Activated CD4-positive, alpha-beta T cell treated with anti-CD3 and anti-CD28 coated beads, Interleukin-2, amount 50 U/mL, for 24 hours (primary cell): ENCODE data around the gene GRIP2.

ENCODE experiments used
- DNase-seq, 2 donors: peaks; one replicate each; pipeline ENCODE4 v3.0.0-alpha.2; 2020; ENCODE audit warnings: low read depth in 1 of 2, low spot score in 1 of 2

The GRIP2 gene

DNA sequence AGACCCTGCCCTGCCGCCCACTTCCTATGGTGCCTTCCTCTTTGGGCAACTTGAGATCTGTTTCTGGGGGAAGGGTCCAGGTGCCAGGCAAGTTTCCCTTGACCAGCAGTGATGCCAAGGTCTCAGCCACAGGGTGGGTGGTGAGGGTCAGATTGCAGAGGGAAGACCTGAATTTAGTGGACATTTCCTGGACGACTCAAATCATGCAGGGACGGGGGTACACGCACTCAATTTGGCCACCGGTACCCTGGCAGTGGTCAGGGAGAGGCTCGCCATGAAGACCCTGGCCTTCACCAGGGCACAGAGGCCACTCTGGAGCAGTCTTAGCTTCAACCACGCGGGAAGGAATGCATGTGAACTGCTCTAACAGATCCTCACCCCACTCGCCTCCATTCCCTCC, 1.5 kb upstream of the GRIP2 start:
- no peak for DNase-seq

DNA sequence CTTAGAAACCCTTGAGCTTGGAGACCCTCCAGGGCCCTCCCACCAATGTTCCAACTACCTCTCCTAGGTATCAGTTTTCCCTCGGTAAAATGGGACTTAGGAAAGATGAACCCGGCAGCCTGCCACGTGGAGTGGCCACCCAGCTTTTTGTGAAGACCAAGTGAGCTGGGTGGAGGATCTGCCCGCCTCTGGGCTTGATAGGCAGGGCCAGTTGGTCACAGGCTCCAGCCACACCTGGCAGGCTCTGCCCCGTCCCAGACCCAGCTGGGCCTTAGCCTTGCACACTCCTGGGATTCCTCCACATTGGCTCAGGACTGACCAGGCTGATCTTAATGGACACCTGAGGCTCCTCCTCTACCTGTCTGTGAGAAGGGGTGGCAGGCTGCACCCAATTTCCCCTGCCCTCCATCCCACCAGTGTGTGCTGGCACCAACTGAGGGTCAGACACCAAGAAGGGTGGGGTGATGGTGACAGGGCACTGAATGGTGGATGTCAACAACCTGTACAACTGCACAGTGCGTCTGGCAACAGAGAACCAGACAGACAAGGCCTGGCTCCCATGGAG, 761 bp upstream of the GRIP2 start:
- no peak for DNase-seq

DNA sequence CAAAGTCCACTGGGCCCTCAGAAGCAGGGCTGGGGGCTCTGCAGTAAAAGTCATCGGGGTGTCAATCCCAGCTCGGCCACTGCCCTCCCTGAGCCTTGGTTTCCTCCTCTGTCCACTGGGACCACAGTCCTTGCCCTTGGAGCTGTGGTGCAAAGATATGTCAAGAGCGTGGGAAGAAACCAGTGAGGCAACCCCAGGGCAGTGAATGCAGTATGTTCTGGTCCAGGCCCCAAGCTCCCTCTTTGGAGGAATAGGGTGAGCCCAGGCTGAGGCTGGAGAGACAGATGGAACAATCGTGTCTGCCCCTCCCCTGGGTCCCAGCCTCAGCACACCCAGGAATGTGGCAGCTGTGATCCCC, 779 bp downstream of the GRIP2 start:
- DNase-seq: no peak

DNA sequence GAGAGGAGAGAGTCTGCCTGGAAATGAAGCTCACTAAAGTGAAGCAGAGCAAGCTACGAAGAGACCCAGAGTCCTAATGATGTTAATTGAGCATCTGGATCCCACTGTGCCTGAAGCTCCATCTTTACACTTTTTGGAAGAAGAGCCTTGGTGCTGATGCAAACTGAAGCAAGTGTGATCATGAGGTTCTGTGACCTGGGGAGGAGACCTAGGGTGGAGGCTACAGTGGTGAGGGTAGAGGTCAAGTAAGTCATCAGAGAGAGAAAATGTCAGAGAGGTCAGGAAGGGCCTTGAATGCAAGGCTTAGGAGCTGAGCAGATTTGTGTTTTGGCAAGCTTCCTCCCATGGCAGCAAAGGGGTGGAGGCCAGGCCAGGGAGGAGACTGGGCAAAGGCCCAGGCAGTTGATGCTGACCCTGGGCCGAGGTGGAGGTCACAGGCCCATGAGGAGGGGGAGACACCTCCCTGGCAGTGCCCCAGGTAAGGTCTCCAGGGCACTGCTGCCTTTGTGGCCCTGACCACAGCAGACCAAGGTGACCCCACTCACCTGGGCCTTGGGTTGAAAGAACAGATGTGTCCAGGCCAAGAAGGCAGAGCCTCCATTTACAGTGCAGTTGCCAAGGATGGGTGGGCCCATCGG, 1.6 kb downstream of the GRIP2 start:
- DNase-seq: no peak

DNA sequence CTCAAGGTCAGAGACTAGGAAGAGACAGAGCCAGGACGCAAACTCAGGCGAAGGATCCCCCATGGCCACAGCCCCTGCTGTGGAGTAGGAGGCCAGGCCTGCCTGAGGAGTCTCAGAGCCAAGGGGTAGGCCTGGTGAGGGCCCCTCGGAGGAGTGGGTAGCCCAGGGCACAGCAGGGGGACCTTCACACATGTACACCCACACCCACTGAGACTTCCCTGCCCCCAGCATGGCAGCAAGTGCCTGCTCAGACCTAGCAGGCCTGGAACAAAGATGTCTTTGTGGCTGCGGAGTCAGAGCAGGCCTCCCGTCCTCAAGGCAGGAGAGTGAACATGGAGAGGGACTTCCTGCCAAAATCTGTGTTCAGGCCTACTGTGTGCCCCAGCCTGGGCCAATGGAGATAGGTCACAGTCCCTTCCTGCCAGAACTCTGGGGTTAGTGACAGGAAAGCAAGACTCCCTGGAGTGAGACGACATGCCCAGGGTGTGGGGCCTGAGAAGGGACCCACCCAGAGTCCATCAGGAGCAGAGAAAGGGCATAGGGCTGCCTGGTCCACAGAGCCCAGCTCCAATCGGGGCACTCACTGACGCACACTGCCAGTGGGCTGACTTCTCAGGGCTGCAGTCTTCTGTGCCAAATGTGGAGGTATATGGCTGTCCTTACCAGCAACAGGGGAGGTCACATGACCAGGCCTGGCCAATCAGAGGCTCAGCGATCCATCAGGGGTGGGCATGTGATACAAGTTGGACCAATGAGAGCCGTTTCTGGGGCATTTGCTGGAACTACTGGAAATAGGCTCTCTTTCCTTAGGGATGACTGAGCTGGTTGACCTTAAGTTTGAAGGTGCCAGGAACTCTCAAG, 2.3 kb downstream of the GRIP2 start:
- DNase-seq: no peak

DNA sequence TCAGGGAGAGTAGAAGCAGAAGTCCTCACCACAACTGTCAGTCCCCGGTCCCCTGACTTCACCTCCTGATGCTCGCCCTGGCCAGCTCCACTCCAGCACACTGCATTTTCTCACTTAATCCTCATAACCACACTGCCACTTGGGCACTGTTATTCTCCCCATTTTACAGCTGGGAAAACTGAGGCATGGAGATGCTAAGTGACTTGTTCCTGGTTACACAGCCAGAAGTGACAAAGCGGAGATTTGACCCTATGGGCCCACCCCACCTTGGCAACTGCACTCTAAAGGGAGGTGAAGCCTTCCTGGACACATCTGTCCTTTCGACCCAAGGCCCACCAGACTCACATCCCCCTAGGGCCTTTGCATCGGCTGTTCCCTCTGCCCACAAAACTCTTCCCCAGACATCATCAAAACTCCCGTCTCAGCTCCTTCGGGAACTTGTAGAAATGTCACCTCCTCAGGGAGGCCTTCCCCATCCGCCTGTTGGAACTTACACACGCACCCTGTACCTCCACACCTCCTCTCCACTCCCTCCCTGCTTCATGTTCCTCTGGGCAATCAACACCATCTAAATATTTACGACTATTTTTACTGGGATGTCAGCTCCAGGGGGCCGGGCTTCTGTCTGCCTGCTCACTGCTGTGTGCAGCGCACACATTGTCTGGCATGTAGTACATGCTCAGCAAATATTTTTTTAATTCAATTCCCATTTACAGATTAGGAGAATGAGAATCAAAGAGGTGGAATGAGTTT, 3.1 kb downstream of the GRIP2 start:
- DNase-seq: no peak

DNA sequence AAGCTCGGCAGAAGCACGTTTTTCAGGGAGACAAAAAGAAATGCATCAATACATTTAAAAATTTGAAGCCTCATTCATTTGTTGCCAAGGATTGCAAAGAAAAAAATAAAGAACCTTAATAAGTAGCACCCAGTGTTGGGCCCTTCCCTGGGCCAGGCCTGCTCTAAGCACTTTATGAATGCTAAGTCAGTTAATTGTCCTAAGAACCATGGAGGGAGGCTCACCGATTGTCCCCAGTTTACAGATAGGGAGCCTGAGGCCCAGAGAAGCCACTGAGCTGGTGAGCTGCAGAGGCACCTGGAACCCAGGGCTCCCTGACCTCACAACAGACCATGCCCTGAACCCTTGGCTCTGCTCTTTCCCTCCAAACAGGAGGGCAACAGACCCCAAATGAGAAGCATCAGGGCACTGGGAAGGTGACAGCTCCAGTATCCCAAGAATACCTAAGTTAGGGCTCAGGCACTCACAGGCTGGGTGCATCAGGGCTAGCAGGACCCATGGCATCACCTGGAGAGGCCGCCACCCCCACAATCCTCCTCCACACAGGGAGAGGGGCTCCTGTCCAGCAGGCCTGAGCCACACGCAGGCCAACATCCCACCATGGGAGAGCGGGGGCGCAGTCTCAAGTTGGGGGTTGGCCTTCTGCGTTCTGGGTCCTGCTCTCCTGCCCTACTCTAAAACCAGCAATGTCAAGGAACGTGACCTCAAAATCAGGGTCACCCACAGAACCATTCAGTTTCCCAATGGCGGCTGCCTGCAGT, 3.9 kb downstream of the GRIP2 start:
- no peak for DNase-seq

DNA sequence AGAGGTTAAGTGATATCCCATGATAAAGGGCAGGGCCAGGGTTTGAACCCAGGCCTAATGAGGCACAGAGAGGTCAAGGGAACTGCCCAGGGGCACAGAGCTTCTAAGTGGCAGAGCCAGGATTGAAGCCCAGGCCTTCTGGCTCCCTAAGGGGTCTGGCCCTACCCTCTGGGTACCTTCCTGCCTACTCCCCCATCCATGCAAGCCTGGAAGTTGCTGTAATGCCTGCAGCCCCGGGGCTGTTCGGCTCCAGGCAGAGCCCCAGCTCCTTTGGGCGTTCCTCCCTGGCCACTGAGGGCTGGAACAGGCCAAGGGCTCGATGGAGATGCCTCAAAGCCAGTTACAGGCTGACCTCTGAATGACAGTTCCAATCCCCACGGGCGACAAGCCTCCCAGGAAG, 4.5 kb downstream of the GRIP2 start:
- DNase-seq: no peak

DNA sequence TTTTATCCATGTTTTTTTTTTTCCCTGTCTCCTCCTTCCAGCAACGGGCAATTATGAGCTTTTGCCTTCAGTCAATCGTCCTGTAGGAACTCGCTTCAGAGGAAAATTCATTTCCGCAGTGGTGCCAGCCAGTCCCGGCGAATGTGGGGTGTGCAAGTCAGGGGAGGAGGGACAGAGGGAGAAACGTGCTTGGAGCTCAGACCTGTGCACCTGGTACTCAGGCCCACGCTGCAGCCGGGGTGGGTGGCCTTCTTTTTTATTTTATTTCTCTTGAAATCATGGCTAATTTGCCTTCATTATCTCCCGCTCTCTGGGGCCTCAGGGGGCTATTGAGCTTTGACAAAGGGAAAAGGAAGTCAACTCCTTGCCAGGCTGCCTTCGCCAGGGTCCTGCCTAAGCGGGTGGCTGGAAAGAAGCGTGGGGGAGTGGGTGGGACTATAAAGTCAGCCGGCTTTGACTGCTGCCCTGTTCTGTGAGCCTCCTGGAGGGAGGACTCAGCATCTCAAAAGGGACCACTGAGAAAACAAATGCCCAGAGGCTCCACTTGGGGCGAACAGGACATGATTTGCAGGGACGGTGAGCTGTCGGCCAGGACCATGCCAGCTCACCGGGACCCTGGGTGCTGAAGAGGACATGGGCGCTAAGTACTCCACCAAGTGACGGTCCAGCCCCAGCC, 5.5 kb downstream of the GRIP2 start:
- no peak for DNase-seq

DNA sequence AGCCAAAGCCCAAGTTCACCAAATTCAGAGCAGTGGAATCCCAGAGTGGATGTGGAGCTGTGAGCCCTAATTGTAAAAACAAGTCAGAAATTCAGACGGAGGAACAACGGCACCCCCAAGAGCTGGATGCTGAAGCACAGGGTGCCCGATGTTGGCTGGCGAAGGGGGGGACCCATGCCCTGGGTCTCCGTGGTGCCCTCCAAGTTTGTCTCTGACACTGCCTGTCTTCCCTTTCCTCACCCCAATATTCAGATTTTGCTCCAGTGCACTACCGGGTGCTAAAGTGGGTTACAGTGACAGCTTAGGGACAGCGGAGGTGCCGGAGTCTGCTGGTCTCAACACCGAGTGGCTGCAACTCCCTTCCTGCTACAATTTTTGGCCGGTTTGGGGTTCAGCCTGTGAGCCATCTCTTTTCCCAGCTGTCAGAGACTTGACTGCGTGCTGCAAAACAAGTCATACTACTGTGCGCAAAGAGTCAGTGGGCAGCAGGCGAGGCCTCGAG, 6.6 kb downstream of the GRIP2 start:
- DNase-seq: no peak

DNA sequence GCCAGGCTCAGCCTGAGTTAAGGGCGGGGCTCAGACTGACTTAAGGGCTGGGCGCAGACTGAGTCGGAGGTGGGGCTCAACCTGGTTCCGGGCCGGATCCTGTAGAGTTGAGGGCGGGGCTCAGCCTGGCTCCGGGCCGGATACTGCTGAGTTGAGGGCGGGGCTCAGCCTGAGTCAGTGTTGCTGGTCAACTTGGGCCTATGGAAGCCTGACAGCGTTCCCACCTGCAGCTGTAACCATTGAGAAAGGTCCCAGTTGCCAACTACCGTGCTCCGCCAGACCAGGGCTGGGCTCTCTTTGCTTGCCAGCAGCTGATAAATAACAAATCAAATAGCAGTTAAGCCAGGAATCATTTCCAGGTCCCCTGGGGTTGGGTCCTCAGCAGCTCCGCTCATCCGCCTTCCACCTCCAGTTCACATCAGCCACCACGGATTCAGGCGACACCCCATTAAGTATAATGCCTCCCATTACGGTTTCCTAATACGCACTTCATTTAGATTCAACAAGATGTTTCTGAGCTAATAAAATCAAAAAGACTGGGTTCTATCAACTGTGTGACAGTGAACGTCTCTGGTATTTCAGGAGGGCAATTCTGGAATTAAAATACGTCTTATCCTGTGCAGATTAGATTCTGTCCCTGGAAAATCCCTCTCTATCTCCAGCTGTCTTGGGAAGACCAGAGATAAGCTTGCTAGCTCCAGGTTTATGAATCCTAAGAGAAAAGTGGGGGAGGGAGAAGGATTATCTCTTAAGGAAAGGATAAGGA, 7.3 kb downstream of the GRIP2 start:
- no peak for DNase-seq

DNA sequence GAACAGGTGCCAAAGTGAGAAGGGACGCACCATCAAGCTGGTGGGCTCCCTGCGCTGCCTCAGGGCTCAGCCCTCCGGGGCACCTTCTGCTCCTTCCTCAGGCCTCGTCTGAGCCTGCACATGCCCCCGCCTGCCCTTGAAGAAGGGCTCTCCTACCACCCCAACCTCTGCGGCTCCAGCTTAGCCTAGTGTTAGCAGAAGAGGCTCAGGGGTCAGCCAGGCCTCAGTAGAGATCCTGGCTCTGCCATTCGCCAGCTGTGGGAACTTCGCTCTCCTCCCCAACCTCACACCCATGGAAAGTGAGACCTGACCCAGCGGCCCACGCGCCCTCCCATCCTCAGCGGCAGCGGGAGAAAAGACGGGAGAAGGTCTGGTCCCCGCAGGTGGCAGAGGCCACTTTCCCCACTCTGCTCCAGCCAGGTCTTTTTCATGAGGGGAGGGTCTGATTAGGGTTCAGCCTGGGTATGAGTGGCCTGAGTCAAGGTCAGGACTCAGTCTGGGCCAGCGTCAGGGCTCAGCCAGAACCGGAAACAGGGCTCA, 8.2 kb downstream of the GRIP2 start:
- DNase-seq: no peak

DNA sequence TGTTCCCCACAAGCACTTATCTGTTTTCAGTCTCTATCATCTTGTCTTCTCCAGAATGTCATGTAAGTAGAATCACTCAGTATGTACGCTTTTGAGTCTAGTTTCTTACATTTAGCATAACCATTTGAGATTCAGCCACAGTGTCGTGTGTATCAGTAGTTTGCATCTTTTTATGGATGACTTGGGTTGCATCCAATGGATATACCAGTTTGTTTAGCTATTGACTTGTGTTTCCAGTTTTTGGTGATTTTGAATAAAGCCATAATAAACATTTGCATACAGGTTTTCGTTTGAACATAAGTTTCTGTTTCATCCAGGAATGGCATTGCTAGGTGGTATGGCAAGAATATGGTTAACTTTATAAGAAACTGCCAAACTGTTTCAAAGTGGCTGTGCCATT, 12.1 kb downstream of the GRIP2 start:
- DNase-seq: no peak

DNA sequence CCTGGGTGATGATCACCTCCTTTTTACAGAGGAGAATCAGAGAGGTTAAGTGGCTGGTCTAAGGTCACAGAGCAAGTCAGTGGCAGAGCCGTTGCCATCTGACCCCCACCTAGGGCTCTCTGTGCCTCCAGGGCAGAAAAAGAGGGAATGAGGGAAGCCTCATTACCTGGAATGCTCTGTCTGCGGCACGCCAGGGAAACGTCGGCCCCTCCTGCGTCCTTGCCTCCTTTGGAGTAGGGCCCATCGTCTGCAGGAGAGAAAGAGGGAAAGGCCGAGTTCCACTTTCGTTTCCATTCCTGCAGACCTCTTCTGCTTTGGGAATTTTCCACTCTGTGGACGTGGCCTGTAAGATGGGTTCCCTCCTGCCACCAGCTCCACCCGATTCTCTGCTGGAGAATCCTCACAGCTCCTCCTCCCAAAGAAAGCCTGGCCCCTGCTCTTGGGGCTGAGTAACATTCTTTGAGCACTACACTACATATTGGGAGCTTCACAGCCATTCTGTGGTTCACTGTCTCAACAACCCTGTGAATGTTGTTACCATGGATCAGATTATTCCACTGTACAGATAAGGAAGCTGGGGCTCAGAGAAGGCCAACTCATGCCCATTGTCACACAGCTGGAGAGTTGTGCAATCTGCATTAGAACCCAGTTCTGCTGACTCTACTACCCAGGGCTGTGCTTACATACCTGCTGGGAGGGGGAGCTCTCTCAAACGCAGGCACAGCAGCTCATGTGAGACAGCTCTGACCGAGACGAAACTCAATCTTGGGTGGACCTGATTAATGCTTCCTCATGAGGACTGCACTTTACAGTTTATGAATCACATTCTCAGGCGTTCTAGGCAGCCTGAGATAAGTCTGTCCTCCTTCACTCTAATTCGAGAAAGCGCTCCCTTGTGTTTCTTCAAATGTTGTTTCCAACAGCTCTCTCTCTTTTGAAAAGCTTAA, 14.2 kb downstream of the GRIP2 start:
- DNase-seq: no peak

DNA sequence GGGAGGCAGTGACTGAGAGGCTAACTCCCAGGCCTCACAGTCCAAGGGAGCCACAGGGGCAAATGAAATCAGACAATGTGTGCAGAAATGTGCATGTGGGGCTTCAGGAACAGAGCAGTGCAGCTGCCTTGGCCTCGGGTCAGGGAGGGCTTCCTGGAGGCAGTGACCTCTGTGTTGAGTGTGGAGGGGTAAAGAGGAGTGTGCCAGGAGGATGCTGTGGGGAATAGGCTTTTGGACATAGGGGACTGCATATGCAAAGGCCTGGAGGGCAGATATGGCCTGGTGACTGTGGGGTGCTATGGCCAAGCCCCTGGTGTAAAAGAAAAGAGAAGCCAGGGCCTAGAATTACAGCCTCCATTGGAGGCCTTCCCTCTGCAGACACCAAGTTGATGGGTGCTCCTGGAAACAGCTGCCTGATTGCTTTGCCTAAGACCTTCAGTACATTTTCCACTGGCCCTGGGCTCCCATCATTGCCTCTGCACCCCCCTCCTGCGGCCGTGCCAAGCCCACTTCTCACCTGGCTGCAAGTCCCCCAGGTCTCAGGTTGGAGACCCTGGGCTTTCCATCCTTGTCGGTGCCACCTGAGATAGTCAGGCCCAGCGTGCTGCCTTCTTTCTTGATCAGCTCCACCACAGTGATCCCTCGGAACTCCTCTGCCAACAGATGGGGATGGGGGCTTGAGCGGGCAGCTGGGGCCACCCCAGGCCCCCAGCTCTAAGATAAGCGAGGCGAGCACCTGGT, 15.1 kb downstream of the GRIP2 start:
- DNase-seq: no peak

DNA sequence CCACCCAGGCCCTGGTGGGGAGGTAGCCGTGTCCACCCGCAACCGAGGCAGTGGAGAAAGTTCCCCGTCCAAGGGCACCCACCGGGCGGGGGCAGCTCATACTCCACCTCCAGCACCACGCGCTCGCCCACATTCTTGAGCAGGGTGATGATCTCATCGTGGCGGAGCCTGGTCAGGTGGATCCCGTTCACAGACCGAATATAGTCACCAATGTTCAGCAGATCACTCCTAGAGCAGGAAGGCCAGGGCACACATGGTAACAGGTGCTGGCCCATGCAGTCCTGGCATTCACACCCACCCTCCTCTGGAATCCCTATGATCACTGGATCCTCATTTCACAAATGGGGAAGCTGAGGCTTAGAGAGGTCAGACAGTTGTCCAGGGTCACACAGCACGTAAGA, 15.8 kb downstream of the GRIP2 start:
- DNase-seq: no peak

DNA sequence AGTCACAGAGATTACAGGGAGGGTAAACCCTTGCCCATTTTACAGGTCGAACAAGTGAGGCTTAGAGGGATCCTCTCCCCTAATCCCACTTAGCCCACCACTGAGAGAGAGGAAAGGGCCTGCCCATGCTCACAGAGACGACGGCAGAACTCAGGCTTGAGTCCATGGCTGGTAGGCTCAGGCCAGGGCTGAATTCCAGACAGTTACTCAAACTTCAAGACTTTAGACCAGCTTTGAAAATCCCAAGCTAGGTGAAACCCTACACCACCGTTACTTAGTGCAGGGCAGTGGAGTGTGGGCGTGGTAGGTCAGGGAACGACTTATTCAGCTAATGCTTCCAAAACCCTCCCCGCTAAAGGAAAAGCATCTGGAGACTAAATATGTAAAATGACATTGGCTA, 16.4 kb downstream of the GRIP2 start:
- DNase-seq: no peak

DNA sequence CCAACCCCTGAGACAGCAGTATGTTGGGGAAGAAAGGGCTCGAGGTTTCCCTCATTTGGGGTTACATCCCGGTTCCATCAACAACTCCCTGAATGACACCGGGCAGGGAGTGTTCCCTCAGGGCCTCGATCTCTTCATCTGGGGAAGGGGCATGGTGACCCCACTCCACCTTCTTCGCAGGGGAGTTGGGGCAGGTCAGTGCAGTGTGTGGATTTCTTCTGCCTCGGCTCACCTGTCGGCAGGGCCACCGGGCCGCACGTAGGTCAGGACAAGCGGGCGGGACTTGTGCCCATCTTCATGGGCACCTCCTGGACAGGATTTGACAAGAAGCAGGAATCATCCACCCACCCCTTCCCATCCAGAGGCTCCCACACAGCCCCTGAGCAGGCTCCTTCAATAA, 17.4 kb downstream of the GRIP2 start:
- DNase-seq: no peak
